Hematopoietic multipotent progenitor cell treated with erythropoietin and hydrocortisone succinate and interleukin-3 and kit ligand, for 8 days (in vitro differentiated cells): ENCODE data around the gene CARM1.
"Not testable (repeated sequence)": the region's sequence is repeated elsewhere in the genome, so short reads cannot be mapped to it uniquely, and the experiment has no call there.

Source experiments
- DNase-seq: peaks from one replicate; pipeline ENCODE4 v3.0.0-alpha.2; 2015

Gene CARM1

GRCh38 chr19:10935371-10936059, 64.2 kb downstream of the CARM1 start:
- DNase-seq, result peak; percentile 69

DNA sequence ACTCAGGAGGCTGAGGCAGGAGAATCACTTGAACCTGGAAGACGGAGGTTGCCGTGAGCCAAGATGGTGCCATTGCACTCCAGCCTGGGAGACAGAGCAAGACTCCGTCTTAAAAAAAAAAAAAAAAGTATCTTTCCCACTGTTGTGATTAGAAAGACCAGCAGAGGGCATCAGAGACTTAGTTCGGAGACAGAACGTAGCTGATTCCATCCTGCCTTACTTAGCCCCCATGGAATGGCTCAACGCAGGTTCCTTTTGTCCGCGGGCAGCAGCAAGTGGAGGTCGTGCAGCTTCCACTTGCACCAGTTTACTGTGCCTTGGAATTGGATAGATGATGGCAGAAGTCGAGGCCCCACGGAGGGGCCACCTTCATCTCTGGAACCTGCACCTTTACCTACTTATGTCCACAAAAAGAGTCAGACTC, 65.3 kb downstream of the CARM1 start:
- DNase-seq, result peak; percentile 86

- DNase-seq, result not testable (repeated sequence)
Measured at GRCh38 chr19:10941649-10942048, 70.3 kb downstream of the CARM1 start.

DNA sequence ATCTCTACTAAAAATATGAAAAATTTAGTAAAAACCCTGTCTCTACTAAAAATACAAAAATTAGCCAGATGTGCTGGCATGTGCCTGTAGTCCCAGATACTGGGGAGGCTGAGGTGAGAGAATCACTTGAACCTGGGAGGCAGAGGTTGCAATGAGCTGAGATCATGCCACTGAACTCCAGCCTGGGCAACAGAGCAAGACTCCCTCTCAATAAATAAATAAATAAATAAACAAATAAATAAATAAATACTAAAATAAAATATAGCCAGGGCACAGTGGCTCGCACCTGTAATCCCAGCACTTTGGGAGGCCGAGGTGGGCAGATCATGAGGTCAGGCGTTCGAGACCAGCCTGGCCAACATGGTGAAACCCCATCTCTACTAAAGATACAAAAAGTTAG, 72.1 kb downstream of the CARM1 start:
- not testable (repeated sequence) for DNase-seq

DNA sequence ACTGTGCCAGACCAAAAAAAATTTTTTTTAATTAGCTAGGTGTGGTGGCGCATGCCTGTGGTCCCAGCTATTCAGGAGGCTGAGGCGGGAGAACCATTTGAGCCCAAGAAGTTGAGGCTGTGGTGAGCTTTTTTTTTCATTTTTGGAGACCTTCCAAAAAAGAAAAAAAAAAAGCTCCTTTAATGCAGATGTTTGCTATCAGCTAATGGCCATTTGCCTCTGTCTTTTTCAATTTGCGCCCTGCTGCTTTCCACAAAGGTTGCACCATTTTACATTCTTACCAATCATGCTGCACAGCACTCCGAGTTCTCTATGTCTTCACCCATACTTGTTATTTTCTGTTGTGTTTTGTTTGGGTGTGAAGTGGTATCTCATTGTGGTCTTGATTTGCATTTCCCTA, 73.9 kb downstream of the CARM1 start:
- DNase-seq, result peak; percentile 46

- no peak for DNase-seq
Measured at GRCh38 chr19:10946958-10947657, 75.8 kb downstream of the CARM1 start.

DNA sequence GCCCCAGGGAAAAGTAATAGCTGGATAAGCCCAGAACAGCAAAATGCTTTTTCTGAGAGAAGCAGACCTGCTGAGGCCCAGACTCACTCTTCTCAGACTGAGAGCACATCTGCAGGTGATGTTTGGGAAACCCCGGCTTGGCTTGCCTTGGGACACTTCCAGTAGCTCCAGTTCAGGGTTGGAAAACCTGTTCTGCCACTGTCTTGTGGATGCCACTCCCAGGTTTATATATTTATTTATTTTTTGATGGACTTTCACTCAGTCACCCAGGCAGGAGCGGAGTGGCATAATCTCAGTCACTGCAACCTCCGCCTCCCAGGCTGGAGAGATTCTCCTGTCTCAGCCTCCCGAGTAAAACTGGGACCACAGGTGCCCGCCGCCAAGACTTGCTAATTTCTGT, 81.5 kb downstream of the CARM1 start:
- no peak for DNase-seq

DNA sequence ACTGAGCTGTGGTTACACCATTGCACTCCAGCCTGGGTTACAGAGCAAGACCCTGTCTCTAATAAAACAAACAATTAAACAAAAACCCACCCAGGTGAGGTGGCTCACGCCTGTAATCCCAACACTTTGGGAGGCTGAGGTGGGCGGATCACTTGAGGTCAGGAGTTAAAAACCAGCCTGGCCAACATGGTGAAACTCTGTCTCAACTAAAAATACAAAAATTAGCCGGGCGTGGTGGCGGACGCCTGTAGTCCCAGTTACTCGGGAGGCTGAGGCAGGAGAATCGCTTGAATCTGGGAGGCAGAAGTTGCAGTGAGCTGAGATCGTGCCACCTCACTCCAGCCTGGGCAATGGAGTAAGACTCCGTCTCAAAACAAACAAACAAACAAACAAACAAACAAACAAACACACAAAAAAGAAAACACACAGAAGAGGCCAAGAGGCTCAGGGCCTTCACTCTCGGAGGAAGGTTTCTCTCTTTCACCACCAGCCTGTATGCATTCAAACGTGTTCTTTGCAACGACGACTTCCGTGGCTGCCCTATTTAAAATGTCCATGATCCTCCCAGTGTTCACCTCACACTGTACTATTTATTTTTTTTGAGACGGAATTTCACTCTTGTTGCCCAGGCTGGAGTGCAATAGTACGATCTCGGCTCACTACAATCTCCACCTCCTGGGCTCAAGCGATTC, 88.1 kb downstream of the CARM1 start:
- not testable (repeated sequence) for DNase-seq

DNA sequence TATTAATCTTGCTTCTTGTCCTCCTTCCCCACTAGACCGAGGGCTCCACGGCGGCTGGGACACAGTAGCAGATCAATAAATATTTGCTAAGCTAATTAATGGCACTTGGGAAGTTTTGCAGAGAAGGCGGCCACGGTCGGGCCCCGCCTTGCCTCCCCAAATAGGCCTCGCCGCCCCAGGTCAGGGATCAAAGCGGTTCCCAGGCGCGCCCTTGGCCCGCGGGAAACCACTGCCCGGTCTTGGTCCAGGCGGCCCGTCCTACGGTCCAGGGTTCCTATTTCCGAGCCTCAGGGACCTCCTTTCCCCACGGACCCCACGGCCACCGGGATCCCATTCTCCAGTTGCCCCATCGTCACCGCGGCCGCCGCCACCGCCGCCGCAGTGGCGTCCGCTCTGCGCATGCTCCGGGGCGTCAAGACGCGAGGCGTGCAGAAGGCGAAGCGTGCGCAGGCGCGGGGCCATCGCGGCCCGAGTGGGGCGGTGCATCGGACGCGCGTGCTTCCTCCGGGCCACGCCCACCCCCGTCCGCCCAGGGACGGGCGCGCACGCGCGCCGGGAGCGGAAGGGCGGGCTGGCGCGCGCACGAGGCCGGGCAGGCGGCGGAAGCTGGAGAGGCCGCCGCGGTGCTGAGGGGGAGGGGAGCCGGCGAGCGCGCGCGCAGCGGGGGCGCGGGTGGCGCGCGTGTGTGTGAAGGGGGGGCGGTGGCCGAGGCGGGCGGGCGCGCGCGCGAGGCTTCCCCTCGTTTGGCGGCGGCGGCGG, 89.1 kb downstream of the CARM1 start, which contains the start of gene SMARCA4:
TSS of gene SMARCA4 (plus strand) at position 717 of the 759 bp plus-strand sequence. CDS start 23,122 bp downstream, outside the sequence.
- DNase-seq, result peak; percentile 96

GRCh38 chr19:10961073-10961860, 89.9 kb downstream of the CARM1 start:
- DNase-seq, result no peak

GRCh38 chr19:10962863-10963262, 91.5 kb downstream of the CARM1 start:
- DNase-seq, result no peak

- DNase-seq, result no peak
Measured at GRCh38 chr19:10963865-10964264, 92.5 kb downstream of the CARM1 start.

GRCh38 chr19:10964903-10965302, 93.5 kb downstream of the CARM1 start:
- DNase-seq, result no peak

DNA sequence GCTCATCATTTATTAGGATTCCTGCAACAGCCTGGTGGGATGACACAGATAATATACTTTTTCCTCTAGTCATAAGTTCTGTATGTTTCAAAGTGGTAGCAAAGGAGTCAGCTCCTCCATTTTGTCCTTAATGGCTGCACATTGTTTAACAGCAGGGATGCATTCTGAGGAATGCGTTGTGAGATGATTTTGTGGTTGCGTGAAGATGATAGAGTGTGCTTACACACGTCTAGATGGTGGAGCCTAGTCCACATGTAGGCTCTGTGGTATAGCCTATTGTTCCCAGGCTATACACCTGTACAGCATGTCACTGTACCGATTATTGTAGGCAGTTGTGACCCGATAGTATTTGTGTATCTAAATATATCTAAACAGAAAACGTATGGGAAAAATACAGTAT, 94.0 kb downstream of the CARM1 start:
- DNase-seq, result no peak

GRCh38 chr19:10966809-10967208, 95.5 kb downstream of the CARM1 start:
- DNase-seq, result no peak

DNA sequence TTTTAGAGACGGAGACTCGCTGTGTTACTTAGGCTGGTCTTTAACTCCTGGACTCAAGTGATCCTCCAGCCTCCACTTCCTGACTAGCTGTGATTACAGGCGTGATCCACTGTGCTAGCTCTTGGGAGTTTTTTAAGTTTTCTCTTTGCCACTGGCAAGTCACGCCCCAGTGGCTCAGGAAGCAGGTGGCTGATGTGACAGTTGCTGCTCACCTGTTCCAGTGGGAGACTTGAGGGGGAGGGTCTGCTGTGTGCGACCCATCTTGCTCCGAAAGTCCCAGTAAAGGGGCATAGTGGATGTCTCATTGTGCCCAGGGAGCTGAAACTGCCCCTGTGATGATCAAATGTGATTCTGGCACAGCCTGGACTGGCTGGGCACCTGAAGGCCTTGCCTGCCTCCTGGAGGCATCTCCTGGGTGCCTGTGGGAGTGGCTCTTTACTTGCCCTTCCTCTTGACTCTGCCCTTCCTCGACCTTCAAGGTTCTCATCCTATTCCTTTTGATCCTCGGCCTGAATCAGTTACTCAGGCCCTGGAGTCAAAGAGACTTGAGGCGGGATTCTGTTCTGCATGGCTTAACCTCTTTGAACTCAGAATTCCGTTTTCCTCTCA, 97.3 kb downstream of the CARM1 start:
- no peak for DNase-seq

- no peak for DNase-seq
Measured at GRCh38 chr19:10971107-10971726, 99.9 kb downstream of the CARM1 start.
